ENCODE data around the gene OR10A5.
"Not testable (repeated sequence)": the region's sequence is repeated elsewhere in the genome, so short reads cannot be mapped to it uniquely, and the experiment has no call there.

Gene OR10A5

GRCh38 chr11:6876914-6877313 is 31.4 kb downstream of the OR10A5 start:
- no peak for FAIRE-seq

GRCh38 chr11:6882751-6883150 is 37.3 kb downstream of the OR10A5 start:
- FAIRE-seq: no peak

GRCh38 chr11:6887711-6888110 is 42.2 kb downstream of the OR10A5 start:
- FAIRE-seq: not testable (repeated sequence)

GRCh38 chr11:6888830-6889229 is 43.3 kb downstream of the OR10A5 start:
- FAIRE-seq: no peak

GRCh38 chr11:6889835-6890234 is 44.4 kb downstream of the OR10A5 start:
- FAIRE-seq: no peak

GRCh38 chr11:6892400-6892799 is 46.9 kb downstream of the OR10A5 start, which contains the start of gene OR2D2:
Gene OR2D2, minus strand, starts transcription at chr11:6892500. Its CDS starts 0 bp downstream, at chr11:6892500.
- FAIRE-seq: no peak

- FAIRE-seq: no peak
Measured at GRCh38 chr11:6894097-6894496, 48.6 kb downstream of the OR10A5 start.

GRCh38 chr11:6895010-6895409 is 49.5 kb downstream of the OR10A5 start:
- no peak for FAIRE-seq

Data from islet of Langerhans (tissue), 1 donor.